Liver (tissue), 3 donors: Measurements from ENCODE around the gene RAB3GAP2.

Experiments
- RAD21 ChIP-seq, 2 donors: IDR thresholded peaks; 2 replicates each; pipeline ENCODE4 v1.6.1; 2016; ENCODE audit warnings: antibody characterized with exemption in 2 of 2, mild to moderate bottlenecking in 2 of 2
- TF ChIP-seq, protein P1 (sequence below): fragments of 150-350 bp; IDR thresholded peaks from 2 replicates; pipeline ENCODE4 v1.5.1; 2017; ENCODE audit warnings: improper control_type of control experiment, low read depth, low read length; ENCODE audit not compliant: missing input control
- TF ChIP-seq, protein P2 (sequence below): IDR thresholded peaks from 2 replicates; pipeline ENCODE4 v1.6.1; 2016; ENCODE audit warnings: antibody characterized with exemption, mild to moderate bottlenecking
- donor health status: healthy.
- donor health status: healthy.

DNA sequence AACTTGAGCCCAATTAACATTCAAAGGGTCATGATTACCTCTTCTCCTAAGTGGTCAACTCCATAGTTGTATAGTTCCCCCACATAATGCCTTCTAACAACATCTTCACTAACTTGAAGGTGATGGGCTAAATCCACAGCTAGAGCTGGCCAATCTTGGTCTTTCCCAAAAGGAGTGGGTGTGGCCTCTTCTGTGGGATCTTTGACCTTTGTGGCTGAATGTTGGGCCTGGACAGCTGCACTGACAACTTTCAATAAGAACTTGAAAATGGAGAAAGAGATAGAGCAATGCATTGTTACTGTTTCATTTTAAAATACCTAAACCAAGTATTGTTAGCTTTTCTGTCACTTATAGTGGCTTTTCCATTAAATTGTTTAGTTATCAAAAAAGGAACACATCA, 119.1 kb downstream of the RAB3GAP2 start:
- TF ChIP-seq, protein P1, sequence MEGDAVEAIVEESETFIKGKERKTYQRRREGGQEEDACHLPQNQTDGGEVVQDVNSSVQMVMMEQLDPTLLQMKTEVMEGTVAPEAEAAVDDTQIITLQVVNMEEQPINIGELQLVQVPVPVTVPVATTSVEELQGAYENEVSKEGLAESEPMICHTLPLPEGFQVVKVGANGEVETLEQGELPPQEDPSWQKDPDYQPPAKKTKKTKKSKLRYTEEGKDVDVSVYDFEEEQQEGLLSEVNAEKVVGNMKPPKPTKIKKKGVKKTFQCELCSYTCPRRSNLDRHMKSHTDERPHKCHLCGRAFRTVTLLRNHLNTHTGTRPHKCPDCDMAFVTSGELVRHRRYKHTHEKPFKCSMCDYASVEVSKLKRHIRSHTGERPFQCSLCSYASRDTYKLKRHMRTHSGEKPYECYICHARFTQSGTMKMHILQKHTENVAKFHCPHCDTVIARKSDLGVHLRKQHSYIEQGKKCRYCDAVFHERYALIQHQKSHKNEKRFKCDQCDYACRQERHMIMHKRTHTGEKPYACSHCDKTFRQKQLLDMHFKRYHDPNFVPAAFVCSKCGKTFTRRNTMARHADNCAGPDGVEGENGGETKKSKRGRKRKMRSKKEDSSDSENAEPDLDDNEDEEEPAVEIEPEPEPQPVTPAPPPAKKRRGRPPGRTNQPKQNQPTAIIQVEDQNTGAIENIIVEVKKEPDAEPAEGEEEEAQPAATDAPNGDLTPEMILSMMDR = no peak
- TF ChIP-seq, protein P2, sequence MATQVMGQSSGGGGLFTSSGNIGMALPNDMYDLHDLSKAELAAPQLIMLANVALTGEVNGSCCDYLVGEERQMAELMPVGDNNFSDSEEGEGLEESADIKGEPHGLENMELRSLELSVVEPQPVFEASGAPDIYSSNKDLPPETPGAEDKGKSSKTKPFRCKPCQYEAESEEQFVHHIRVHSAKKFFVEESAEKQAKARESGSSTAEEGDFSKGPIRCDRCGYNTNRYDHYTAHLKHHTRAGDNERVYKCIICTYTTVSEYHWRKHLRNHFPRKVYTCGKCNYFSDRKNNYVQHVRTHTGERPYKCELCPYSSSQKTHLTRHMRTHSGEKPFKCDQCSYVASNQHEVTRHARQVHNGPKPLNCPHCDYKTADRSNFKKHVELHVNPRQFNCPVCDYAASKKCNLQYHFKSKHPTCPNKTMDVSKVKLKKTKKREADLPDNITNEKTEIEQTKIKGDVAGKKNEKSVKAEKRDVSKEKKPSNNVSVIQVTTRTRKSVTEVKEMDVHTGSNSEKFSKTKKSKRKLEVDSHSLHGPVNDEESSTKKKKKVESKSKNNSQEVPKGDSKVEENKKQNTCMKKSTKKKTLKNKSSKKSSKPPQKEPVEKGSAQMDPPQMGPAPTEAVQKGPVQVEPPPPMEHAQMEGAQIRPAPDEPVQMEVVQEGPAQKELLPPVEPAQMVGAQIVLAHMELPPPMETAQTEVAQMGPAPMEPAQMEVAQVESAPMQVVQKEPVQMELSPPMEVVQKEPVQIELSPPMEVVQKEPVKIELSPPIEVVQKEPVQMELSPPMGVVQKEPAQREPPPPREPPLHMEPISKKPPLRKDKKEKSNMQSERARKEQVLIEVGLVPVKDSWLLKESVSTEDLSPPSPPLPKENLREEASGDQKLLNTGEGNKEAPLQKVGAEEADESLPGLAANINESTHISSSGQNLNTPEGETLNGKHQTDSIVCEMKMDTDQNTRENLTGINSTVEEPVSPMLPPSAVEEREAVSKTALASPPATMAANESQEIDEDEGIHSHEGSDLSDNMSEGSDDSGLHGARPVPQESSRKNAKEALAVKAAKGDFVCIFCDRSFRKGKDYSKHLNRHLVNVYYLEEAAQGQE = no peak
- no peak for TF ChIP-seq RAD21 (IDR thresholded peaks at IDR 0.05)
